IPS-18a (cell line): ENCODE results near the gene BCL2L13.

Experiments used
- H3K27ac ChIP-seq: one replicate; pipeline ENCODE4 v1.5.1; 2013; ENCODE audit warnings: low read length
- H3K27me3 ChIP-seq: one replicate; pipeline ENCODE4 v1.6.1; 2013; ENCODE audit warnings: mild to moderate bottlenecking, low read length; ENCODE audit not compliant: control insufficient read depth, insufficient read depth
- H3K36me3 ChIP-seq: one replicate; pipeline ENCODE4 v1.6.1; 2013; ENCODE audit warnings: low read depth, low read length; ENCODE audit not compliant: control insufficient read depth
- H3K4me1 ChIP-seq: one replicate; pipeline ENCODE4 v1.6.1; 2013; ENCODE audit warnings: low read depth, low read length; ENCODE audit not compliant: control insufficient read depth
- H3K4me3 ChIP-seq: one replicate; pipeline ENCODE4 v1.5.1; 2013; ENCODE audit warnings: low read length
- H3K9ac ChIP-seq: one replicate; pipeline ENCODE4 v1.6.1; 2013; ENCODE audit warnings: mild to moderate bottlenecking, low read length, moderate library complexity
- H3K9me3 ChIP-seq: one replicate; pipeline ENCODE4 v1.6.1; 2013; ENCODE audit warnings: low read depth, low read length; ENCODE audit not compliant: control insufficient read depth

The BCL2L13 gene

GRCh38 chr22:17779286-17780115, 140.9 kb downstream of the BCL2L13 start:
- Histone ChIP-seq H3K27ac (no peak overlapping the region), H3K36me3 (no peaks in the 10 kb centered on the region)

GRCh38 chr22:17780116-17780740, 141.7 kb downstream of the BCL2L13 start:
- Histone ChIP-seq H3K4me1 (no peaks in the 10 kb centered on the region), H3K9me3 (no peaks in the 10 kb centered on the region), H3K4me3 (no peak overlapping the region), H3K27ac (no peak overlapping the region), H3K9ac (no peak overlapping the region), H3K36me3 (no peaks in the 10 kb centered on the region), H3K27me3 (no peaks in the 10 kb centered on the region)

More at GRCh38 chr22:17779286-17780115, 140.9 kb downstream of the BCL2L13 start:
- Histone ChIP-seq H3K27me3 (no peaks in the 10 kb centered on the region), H3K4me1 (no peaks in the 10 kb centered on the region), H3K4me3 (no peak overlapping the region), H3K9ac (no peak overlapping the region), H3K9me3 (no peaks in the 10 kb centered on the region)
